ENCODE measurements around the gene PPIE.
A peak's percentile ranks its signal among the peaks of the same experiment; 100 is the strongest.

PPIE gene

GRCh38 chr1:39738622-39739366, at the start of gene PPIE:
Gene PPIE, plus strand, starts transcription at chr1:39738882. Its CDS starts 19 bp downstream, at chr1:39738901.
- peak; percentile 48 for DNase-seq

GRCh38 chr1:39689214-39689613, 49.5 kb upstream of the PPIE start:
- no peak for DNase-seq

- no peak for DNase-seq
Measured at GRCh38 chr1:39689635-39690034, 49.0 kb upstream of the PPIE start.

GRCh38 chr1:39690225-39690624, 48.5 kb upstream of the PPIE start:
- DNase-seq = no peak

- no peak for DNase-seq
Measured at GRCh38 chr1:39690794-39691382, 47.8 kb upstream of the PPIE start.

- no peak for DNase-seq
Measured at GRCh38 chr1:39691383-39692151, 47.1 kb upstream of the PPIE start, which contains the start of gene HPCAL4. Gene HPCAL4, minus strand, starts transcription at chr1:39691433. Its CDS starts 6,830 bp downstream, at chr1:39684603.

DNA sequence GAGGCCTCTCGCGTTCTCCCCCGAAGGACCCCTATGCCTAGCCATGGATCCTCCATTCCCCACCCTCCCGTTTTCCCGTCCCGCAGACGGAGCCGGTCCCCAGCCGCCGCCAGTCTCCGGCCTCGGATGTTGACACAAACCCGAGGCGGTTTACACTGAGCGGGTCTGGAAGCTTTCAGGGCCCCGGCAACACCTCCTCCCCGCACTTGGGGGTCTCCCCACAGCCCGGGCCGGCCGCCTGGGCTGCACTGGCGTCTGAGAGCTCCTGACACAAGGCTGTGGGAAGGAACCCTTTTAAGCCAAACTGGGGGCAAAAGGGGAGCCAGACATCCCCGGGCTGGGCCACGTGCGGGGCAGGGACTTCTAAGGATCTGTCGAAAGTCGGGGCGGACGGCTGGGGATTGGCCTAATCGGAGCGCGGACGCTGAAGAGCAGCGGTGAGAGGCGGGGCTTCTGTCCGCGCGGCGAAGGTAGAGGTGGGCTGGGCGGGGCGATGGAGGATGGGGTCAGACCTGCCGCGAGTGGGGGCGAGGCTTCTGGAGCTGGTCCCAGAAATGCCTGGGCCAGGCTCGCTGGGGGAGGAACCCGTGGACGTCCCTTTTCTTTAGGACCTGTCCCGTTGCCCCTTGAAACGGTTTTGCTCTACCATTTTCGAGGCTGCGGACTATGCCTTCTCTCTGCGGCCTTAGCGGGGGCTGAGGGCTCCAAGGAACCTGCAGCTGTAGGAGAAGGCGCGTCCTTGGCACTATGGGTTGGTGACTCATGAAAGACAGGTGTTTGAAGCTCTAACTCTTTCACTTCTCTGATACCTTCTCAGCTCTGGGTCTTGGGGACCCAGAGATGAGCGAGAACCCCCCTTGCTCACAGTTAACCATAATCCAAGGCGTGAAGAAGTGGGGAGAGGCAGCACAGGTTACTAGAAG, 46.3 kb upstream of the PPIE start:
- no peak for DNase-seq

DNA sequence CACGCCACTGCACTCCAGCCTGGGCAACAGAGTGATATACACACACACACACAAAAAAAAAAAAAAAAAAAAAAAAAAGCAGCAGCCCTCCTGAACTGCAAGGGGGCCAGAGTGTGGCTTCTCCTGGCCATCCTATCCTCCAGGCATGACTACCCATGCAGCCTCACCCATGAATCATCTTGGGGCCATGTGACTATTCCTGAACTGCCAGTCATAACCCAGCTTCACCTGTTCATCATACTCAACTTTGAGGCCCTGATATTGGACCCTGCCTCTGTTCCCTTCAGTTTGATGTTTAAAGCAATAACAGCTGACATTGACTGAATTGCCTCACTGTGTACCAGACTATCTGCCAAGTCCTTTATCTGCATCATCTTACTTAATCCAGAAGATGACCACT, 44.7 kb upstream of the PPIE start:
- no peak for DNase-seq

DNA sequence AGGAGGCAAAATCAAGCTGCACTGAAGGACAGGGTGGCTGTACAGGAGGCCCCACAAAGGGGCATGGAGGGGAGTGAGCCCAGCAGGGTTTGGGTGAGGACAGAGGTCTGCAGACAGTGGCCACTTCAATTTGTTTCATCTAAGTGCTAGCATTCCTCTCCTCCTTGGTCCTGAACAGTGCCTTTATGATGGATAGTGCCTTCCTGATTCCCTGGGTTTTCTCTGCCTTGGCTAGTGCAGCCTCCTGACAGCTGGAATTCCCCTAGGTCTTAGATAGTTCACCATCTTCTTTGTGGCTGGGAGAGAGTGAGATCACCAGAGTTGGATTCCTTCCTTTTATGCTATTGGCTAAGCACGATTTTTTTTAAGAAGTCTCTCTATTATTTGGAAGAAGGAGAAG, 43.7 kb upstream of the PPIE start:
- DNase-seq = no peak

DNA sequence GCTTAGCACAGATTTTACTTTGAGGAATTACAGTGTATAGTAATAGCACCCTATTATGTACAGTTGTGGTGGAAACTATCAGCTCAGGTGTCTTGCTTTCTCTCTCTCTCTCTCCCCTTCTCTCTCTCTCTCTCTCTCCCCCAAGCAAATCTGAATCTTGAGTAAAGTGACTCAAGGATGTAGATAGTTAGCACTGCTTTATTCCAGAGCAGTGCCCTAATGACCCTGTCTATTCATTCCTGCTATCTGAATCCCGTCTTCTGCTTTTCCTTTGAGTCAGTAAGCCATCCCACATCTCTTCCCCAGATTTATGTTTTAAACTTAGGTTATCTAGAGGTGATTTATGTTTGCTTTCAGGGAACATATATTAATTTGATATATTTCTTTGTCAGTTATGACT, 42.2 kb upstream of the PPIE start:
- no peak for DNase-seq

GRCh38 chr1:39698568-39698967, 40.1 kb upstream of the PPIE start:
- DNase-seq = no peak

GRCh38 chr1:39699419-39699818, 39.3 kb upstream of the PPIE start:
- no peak for DNase-seq

- no peak for DNase-seq
Measured at GRCh38 chr1:39700348-39700747, 38.3 kb upstream of the PPIE start.

GRCh38 chr1:39701049-39701439, 37.6 kb upstream of the PPIE start:
- no peak for DNase-seq

GRCh38 chr1:39704757-39705156, 33.9 kb upstream of the PPIE start:
- no peak for DNase-seq

- no peak for DNase-seq
Measured at GRCh38 chr1:39707506-39707905, 31.2 kb upstream of the PPIE start.

DNA sequence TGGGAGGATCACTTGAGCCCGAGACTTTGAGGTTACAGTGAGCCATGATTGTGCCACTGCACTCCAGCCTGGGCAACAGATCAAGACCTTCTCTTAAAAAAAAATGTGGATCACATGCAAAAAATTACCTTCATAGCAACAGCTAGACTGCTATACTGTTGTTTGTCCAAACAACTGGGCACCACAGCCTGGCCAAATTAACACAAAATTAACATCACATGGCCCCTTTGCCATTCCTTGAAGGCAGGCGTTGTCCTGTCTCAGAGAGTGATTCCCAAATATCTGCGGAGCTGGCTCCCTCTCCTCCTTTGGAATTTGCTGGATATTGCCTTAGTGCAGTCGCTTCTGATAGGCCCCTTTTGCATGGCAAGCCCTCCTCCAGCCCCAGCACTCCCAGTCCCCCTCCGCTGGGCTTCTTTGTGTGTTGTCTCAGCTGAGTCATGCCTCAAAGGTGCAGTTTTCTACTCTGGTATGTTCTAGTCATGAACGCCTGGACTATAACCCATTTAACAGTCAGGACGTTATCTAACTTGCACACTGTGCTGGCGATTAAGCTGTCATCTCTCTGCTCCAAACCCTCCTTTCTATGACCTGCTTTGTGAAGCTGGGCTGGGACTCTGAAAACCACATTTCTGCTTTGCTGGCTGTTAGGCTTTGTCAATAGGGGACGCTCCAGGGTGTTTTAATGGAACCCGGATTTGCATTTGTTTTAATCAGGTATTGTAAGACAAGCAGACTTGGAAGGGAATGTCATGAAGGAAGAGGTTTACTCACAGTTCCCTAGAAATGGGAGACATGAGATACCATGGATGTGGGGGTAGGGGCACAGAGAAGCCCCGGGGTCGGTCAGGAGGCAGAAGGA, 27.3 kb upstream of the PPIE start:
- no peak for DNase-seq

GRCh38 chr1:39711966-39712340, 26.7 kb upstream of the PPIE start:
- no peak for DNase-seq

DNA sequence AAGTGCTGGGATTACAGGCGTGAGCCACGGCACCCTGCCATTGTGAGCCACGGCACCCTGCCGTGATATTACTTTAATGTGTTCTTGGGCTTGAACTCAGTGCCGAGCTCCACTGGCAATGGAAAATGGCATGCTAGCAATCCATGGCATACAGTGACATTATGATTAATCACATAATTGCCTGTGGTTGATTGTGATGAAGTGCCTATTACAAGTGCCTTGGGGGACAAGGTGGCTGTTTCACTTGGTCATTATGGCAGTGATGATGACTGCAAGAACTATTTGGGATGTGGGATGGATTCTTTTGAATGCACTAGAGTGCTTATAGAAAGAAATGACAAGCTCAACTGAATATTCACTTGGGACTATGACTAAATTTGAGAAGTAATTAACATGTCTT, 25.1 kb upstream of the PPIE start:
- no peak for DNase-seq

GRCh38 chr1:39717809-39718208, 20.9 kb upstream of the PPIE start:
- DNase-seq = no peak

- DNase-seq = peak; percentile 31
Measured at GRCh38 chr1:39720094-39720999, 18.3 kb upstream of the PPIE start.
